ENCODE results near the gene TPSG1.

TPSG1 gene

DNA sequence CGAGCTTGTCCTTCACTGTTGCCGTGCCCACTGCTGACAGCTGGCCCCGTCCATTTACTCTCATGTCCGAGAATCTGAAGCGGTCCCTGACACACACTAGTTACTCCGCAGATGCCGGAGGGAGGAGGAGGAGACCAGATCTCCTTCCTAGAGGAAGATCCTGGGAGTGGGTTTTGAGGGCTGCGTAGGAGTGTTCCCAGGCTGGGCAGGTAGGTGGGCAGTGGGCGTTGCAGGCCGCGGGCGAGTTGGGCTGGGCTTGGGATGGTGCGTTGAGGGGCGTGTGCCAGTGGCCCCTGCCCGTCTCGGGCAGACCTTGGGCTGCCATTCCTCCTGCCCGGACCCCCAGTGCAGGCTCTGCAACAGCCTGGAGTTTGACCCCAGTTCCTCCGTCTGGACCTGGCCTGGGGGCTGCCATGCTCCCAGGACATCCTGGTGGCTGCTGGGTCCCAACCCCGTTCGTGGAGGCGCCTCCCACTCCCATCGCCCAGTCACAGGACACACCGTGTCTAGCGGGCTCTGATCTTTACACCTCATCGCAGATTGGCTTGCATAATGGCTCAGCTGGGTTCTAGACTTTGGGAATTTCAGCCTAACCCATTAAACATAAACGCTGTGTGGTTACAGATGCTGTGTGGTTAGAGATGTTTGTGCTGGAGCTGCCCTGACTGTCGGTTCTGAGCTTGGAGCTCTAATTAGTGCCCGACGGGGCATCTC is 49.3 kb downstream of the TPSG1 start:
- no peak for DNase-seq

DNA sequence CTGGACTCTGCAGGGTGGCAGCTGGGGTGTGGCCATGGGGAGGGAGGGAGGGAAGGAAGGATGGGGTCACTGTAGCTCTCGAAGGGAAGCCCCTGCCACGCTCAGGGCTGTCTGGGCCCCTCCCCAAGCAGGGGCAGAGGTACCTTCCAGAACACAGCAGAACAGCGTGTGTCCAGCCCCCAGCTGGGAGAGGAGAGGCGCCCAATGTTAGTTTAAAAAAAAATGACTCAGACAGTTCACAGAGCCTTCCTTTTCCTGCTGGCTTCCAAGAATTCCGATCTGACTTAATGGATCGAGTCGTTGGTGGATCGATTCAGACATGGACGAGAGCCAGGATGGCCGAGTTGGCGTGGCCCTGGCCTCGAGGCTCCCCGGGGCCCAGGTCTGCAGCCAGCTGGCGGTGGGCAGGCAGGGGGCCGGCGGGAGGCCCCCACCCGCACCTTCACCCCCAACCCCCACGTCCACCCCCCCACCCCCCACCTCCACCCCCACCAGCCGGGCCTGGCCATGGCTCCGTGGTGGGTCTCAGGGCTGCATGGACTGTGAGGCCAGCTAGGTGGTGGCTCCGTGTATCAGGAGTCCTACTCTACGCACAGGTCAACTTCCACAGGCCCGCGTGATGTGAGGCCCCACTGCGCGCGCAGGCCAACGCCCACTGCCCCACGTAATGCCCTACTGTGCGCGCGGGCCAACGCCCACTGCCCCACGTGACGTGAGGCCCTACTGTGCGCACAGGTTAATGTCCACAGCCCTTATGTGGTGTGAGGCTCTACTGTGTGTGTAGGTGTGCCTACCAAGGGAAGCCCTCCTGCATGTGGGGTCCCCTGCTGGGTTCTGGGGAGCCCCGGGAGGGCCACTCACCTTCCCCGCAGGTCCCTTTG is 50.4 kb downstream of the TPSG1 start:
- DNase-seq, result no peak

GRCh38 chr16:1173788-1174451 is 51.1 kb downstream of the TPSG1 start:
- no peak for DNase-seq

GRCh38 chr16:1172651-1173050 is 52.4 kb downstream of the TPSG1 start:
- no peak for DNase-seq

GRCh38 chr16:1171854-1172428 is 53.1 kb downstream of the TPSG1 start:
- no peak for DNase-seq

Measured in 8988T (cell line).